LNCaP clone FGC (cell line): ENCODE measurements around the gene RPA1.

Source experiments
- DNase-seq: peaks from one replicate; pipeline ENCODE4 v3.0.0-alpha.2; 2011; ENCODE audit warnings: low read depth
- H3K4me3 ChIP-seq: 2 replicates; pipeline ENCODE4 v1.5.1; 2011; ENCODE audit warnings: mild to moderate bottlenecking, low read depth, low read length, control low read depth
- CTCF ChIP-seq: IDR thresholded peaks from 2 replicates; pipeline ENCODE4 v1.5.1; 2012; ENCODE audit warnings: mild to moderate bottlenecking; ENCODE audit not compliant: control insufficient read depth, insufficient read depth; ENCODE audit errors: extremely low read depth

RPA1 gene

GRCh38 chr17:1907216-1907631 lies 77.4 kb downstream of the RPA1 start:
- no peak for TF ChIP-seq CTCF
- DNase-seq = no peak
- no peak overlapping the region for H3K4me3 ChIP-seq

- TF ChIP-seq CTCF = no peak
- no peak for DNase-seq
- no peak overlapping the region for H3K4me3 ChIP-seq
These were observed 78.3 kb downstream of the RPA1 start for GRCh38 chr17:1907909-1908698.

GRCh38 chr17:1908699-1909309 lies 79.0 kb downstream of the RPA1 start:
- no peak overlapping the region for H3K4me3 ChIP-seq
- no peak for DNase-seq

GRCh38 chr17:1909985-1910384 lies 80.2 kb downstream of the RPA1 start:
- TF ChIP-seq CTCF = no peak
- DNase-seq = no peak
- no peak overlapping the region for H3K4me3 ChIP-seq

More at GRCh38 chr17:1908699-1909309, 79.0 kb downstream of the RPA1 start:
- peak; percentile 92 for TF ChIP-seq CTCF

DNA sequence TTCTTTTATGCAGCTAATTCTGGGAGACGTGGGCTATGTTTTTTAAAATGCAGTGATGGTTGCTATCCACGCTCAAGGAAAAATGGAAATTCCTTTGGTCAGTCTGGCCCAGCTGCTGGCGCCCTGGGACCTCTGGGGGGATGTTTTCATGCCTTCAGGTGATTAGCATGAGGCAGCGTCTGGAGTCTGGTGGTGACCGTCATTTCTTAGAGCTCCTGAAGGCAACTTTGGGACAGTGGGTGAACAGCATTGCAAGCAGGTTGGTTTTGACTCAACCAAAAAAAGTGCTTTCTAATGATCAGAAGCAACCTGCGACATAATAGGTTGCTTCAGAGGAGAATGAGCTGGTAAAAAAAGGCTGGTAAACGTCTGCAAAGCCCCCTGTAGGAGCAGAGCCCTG lies 82.3 kb downstream of the RPA1 start:
- no peak for DNase-seq
- TF ChIP-seq CTCF = no peak
- H3K4me3 ChIP-seq = no peak overlapping the region

DNA sequence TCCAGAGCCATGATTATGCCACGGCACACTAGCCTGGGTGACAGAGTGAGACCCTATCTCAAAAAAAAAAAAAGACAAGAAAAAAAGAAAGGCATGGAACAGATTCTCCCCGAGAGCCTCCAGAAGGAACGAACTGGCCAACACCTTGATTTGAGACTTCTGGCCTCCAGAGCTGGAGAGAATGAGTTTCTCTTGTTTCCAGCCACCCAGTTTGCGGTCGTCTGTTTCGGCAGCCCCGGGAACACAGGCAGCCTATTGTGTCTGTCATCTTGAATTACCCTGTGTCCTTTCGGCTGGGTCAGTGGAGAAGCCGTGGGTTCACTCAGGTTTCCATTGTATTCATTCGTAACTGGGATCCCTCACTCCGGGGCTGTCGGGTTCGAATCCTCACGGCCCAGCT lies 83.9 kb downstream of the RPA1 start:
- TF ChIP-seq CTCF = no peak
- no peak overlapping the region for H3K4me3 ChIP-seq
- no peak for DNase-seq
